Measurements from ENCODE around the gene USP13. TPM values are rescaled to one million over a fixed set of nuclear protein-coding genes. Genes with fewer than 3 reads are reported as not detected.
"Not testable (repeated sequence)": the region's sequence is repeated elsewhere in the genome, so short reads cannot be mapped to it uniquely, and the experiment has no call there.

Gene USP13
- polyA plus RNA-seq, 2 donors = 0.81 to 1.1 TPM

DNA sequence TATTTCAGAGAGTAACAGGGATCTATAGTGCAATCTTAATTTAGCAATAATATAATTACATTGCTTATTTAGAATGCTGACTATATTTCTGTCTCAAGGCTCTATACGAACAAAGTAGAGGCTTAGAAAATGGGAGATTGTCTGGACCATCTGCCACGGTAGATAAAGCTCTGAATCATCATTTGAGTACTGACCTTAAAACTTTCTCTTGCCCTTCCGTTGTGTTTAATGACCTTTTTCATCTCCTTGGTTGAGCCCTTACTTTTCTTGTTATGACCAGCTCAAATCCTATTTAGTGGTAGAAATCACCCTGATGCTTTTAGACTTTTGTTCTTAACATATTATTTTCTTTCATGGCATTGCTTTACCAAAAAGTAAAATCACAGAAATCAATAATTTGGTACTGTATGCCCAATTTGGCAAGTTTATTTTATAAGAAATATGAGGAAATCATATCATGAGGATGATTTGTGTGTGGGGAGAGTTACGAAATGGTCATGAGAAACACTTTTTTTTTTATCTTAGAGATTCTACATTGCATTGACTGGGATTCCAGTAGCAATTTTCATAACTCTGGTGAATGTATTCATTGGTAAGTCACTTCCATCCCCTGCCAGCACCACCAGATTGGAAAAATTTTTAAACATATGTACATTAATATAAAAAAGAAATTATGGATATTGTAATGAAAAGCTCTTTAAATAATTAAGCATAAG lies 37.2 kb upstream of the USP13 start:
- WGBS, 2 donors = 83 to 84% methylated on average over 4 of the region's 4 CpGs
- no peaks in the 10 kb centered on the region for H3K4me1 ChIP-seq (ENCODE audit: control insufficient read depth in 2 of 2, insufficient read depth in 2 of 2, low read length in 1 of 2)

DNA sequence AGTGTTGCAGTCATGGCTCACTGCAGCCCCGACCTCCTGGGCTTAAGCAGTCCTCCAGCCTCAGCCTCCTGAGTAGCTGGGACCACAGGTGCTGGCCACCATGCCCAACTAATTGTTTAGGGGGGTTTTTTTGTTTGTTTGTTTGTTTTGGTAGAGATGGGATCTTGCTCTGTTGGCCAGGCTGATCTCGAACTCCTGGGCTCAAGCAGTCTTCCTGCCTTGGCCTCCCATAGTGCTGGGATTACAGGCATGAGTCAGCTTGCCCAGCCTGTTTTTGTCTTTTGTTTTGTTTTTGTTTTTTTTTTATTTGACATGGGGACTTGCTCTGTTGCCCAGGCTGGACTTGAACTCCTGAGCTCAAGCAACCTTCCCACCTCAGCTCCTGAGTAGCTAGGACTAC lies 30.8 kb upstream of the USP13 start:
- Histone ChIP-seq H3K27ac (ENCODE audit: low read depth in 2 of 2, low read length in 1 of 2) (no peak overlapping the region), H3K4me1 (ENCODE audit: control insufficient read depth in 2 of 2, insufficient read depth in 2 of 2, low read length in 1 of 2) (no peaks in the 10 kb centered on the region), H3K9me3 (ENCODE audit: control insufficient read depth in 2 of 2, insufficient read depth in 1 of 2, low read depth in 1 of 2, low read length in 1 of 2) (no peaks in the 10 kb centered on the region), H3K36me3 (ENCODE audit: control insufficient read depth in 2 of 2, insufficient read depth in 2 of 2, low read length in 1 of 2) (peaks cover 2 to 5% of the 10 kb centered on the region in 2 donors), H3K4me3 (ENCODE audit: low read depth in 1 of 2, low read length in 2 of 2) (no peak overlapping the region), H3K27me3 (ENCODE audit: control insufficient read depth in 1 of 2, insufficient read depth in 2 of 2, low read length in 2 of 2) (no peaks in the 10 kb centered on the region)
- WGBS, 2 donors = 93 to 97% methylated on average over 2 of the region's 2 CpGs

More for the DNA sequence above, 37.2 kb upstream of the USP13 start:
- Histone ChIP-seq H3K27ac (ENCODE audit: low read depth in 2 of 2, low read length in 1 of 2) (no peak overlapping the region), H3K27me3 (ENCODE audit: control insufficient read depth in 1 of 2, insufficient read depth in 2 of 2, low read length in 2 of 2) (no peaks in the 10 kb centered on the region), H3K36me3 (ENCODE audit: control insufficient read depth in 2 of 2, insufficient read depth in 2 of 2, low read length in 1 of 2) (peaks cover 2 to 3% of the 10 kb centered on the region in 2 donors), H3K4me3 (ENCODE audit: low read depth in 1 of 2, low read length in 2 of 2) (no peak overlapping the region), H3K9me3 (ENCODE audit: control insufficient read depth in 2 of 2, insufficient read depth in 1 of 2, low read depth in 1 of 2, low read length in 1 of 2) (no peaks in the 10 kb centered on the region)

DNA sequence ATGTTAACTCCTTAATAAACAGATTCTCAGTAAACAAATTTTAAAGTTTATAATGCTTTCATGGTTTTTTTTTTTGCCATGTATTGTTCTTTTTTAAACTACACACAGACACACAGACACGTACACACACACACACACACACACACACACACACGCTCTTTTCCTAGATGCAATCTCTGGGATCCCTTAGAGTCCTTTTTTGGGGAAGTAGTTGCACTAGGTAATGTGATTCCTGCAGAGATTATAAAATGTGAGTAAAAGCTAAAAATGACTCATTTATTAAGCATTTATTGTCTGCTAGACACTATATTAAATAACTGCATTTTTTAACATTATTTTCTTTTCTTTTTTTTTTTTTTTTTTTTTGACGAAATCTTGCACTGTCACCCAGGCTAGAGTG lies 28.4 kb upstream of the USP13 start:
- H3K4me1 ChIP-seq (ENCODE audit: control insufficient read depth in 2 of 2, insufficient read depth in 2 of 2, low read length in 1 of 2) = no peaks in the 10 kb centered on the region
- H3K36me3 ChIP-seq (ENCODE audit: control insufficient read depth in 2 of 2, insufficient read depth in 2 of 2, low read length in 1 of 2) = peaks cover 0 to 3% of the 10 kb centered on the region in 2 donors
- no peak overlapping the region for H3K27ac ChIP-seq (ENCODE audit: low read depth in 2 of 2, low read length in 1 of 2)
- WGBS, 2 donors = 89 to 98% methylated on average over 3 of the region's 3 CpGs
- no peaks in the 10 kb centered on the region for H3K9me3 ChIP-seq (ENCODE audit: control insufficient read depth in 2 of 2, insufficient read depth in 1 of 2, low read depth in 1 of 2, low read length in 1 of 2)
- H3K27me3 ChIP-seq (ENCODE audit: control insufficient read depth in 1 of 2, insufficient read depth in 2 of 2, low read length in 2 of 2) = no peaks in the 10 kb centered on the region
- no peak overlapping the region for H3K4me3 ChIP-seq (ENCODE audit: low read depth in 1 of 2, low read length in 2 of 2)

DNA sequence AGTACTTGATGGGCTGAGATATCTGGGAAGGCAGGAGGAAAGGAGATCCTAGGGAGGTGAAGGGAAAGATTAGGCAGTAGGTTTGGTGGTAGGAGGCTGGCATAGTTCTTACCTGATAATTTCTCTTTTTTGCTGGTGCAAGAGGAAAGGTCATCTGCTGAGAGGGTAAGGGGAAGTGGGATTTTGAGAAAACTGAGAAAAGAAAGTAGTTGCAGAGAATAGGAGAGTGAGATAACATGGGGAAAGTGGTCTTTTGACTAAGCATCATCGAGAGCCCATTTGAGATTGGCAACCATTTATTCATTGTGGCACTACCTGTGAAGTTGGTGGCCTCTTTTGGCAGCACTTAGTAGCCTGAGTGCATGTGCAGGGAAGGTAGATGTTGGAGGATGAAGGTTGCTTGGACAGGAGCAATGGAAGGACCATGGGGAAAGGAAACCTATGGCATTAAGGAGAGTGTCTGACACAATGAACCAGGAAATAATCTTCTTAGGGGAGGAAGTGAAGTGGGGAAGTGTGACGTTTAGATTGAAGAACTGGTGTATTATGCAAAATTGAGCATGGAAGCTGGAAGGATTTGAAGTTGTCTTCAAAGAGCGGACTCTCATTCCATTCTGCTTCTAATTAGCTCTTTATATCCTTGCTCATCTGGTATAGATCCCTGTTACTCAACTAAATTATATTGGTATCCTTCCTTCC lies 21.9 kb upstream of the USP13 start:
- Histone ChIP-seq H3K27ac (ENCODE audit: low read depth in 2 of 2, low read length in 1 of 2) (no peak overlapping the region), H3K27me3 (ENCODE audit: control insufficient read depth in 1 of 2, insufficient read depth in 2 of 2, low read length in 2 of 2) (no peaks in the 10 kb centered on the region), H3K4me1 (ENCODE audit: control insufficient read depth in 2 of 2, insufficient read depth in 2 of 2, low read length in 1 of 2) (no peaks in the 10 kb centered on the region), H3K9me3 (ENCODE audit: control insufficient read depth in 2 of 2, insufficient read depth in 1 of 2, low read depth in 1 of 2, low read length in 1 of 2) (no peaks in the 10 kb centered on the region), H3K4me3 (ENCODE audit: low read depth in 1 of 2, low read length in 2 of 2) (no peak overlapping the region), H3K36me3 (ENCODE audit: control insufficient read depth in 2 of 2, insufficient read depth in 2 of 2, low read length in 1 of 2) (no peaks in the 10 kb centered on the region)
- 78 to 79% methylated on average over 3 of the region's 3 CpGs for WGBS, 2 donors

DNA sequence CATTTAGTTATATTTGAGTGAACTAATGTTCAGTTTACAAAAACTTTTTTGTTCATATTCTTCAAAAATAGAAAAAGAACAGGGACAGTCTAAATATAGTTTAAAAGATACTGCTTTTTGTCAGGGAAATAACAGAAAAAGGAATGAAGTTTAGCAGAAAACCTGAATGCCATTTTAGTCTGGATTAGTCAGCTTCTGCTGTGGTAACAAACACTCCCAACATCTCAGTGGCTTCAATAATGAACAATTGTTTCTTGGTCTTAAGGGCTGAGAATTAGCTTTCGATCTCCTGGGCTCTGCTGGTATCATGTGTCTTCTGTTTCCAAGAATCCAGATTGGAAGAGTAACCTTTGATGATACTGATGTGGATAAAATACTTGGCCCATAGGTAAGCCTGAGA lies 12.4 kb upstream of the USP13 start:
- Histone ChIP-seq H3K27me3 (ENCODE audit: control insufficient read depth in 1 of 2, insufficient read depth in 2 of 2, low read length in 2 of 2) (no peaks in the 10 kb centered on the region), H3K4me3 (ENCODE audit: low read depth in 1 of 2, low read length in 2 of 2) (no peak overlapping the region), H3K9me3 (ENCODE audit: control insufficient read depth in 2 of 2, insufficient read depth in 1 of 2, low read depth in 1 of 2, low read length in 1 of 2) (no peaks in the 10 kb centered on the region), H3K36me3 (ENCODE audit: control insufficient read depth in 2 of 2, insufficient read depth in 2 of 2, low read length in 1 of 2) (no peaks in the 10 kb centered on the region), H3K4me1 (ENCODE audit: control insufficient read depth in 2 of 2, insufficient read depth in 2 of 2, low read length in 1 of 2) (no peaks in the 10 kb centered on the region), H3K27ac (ENCODE audit: low read depth in 2 of 2, low read length in 1 of 2) (no peak overlapping the region)
- 89 to 96% methylated on average over 1 of the region's 1 CpG for WGBS, 2 donors

DNA sequence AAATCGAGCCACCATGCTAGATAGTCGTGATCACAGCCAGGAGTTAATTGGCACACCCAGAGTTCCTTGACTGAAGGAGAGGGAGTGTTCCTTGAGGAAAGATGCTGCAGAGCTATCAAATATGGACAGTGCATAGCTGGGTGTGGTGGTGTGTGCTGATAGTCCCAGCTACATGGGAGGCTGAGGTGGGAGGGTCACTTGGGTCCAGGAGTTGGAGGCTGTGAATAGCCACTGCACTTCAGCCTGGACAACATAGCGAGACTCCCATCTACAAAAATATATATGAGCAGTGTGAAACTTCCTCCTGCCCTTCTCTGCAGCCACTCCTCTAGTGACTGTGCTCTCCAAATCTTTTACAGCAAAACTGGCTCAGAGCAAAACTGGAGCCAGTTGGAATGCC lies 10.0 kb upstream of the USP13 start:
- no peaks in the 10 kb centered on the region for H3K27me3 ChIP-seq (ENCODE audit: control insufficient read depth in 1 of 2, insufficient read depth in 2 of 2, low read length in 2 of 2)
- 85% methylated on average over 3 of the region's 3 CpGs for WGBS, 2 donors
- no peaks in the 10 kb centered on the region for H3K4me1 ChIP-seq (ENCODE audit: control insufficient read depth in 2 of 2, insufficient read depth in 2 of 2, low read length in 1 of 2)
- no peaks in the 10 kb centered on the region for H3K9me3 ChIP-seq (ENCODE audit: control insufficient read depth in 2 of 2, insufficient read depth in 1 of 2, low read depth in 1 of 2, low read length in 1 of 2)
- H3K4me3 ChIP-seq (ENCODE audit: low read depth in 1 of 2, low read length in 2 of 2) = no peak overlapping the region
- no peaks in the 10 kb centered on the region for H3K36me3 ChIP-seq (ENCODE audit: control insufficient read depth in 2 of 2, insufficient read depth in 2 of 2, low read length in 1 of 2)
- H3K27ac ChIP-seq (ENCODE audit: low read depth in 2 of 2, low read length in 1 of 2) = no peak overlapping the region

DNA sequence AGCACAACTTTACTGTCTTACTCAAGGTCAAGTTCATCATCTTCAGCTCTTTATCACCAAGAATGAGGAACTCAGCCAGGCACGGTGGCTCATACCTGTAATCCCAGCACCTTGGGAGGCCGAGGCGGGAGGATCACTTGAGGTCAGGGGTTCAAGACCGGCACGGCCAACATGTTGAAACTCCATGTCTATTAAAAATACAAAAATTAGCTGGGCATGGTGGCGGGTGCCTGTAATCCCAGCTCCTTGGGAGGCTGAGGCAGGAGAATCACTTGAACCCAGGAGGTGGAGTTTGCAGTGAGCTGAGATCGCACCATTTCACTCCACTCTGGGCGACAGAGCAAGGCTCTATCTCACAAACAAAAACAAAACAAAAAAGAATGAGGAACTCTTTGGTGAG lies 9.0 kb upstream of the USP13 start:
- H3K36me3 ChIP-seq (ENCODE audit: control insufficient read depth in 2 of 2, insufficient read depth in 2 of 2, low read length in 1 of 2); H3K4me1 ChIP-seq (ENCODE audit: control insufficient read depth in 2 of 2, insufficient read depth in 2 of 2, low read length in 1 of 2); H3K4me3 ChIP-seq (ENCODE audit: low read depth in 1 of 2, low read length in 2 of 2); H3K27me3 ChIP-seq (ENCODE audit: control insufficient read depth in 1 of 2, insufficient read depth in 2 of 2, low read length in 2 of 2); H3K9me3 ChIP-seq (ENCODE audit: control insufficient read depth in 2 of 2, insufficient read depth in 1 of 2, low read depth in 1 of 2, low read length in 1 of 2); H3K27ac ChIP-seq (ENCODE audit: low read depth in 2 of 2, low read length in 1 of 2): not testable (repeated sequence)
- 95 to 96% methylated on average over 8 of the region's 8 CpGs for WGBS, 2 donors

DNA sequence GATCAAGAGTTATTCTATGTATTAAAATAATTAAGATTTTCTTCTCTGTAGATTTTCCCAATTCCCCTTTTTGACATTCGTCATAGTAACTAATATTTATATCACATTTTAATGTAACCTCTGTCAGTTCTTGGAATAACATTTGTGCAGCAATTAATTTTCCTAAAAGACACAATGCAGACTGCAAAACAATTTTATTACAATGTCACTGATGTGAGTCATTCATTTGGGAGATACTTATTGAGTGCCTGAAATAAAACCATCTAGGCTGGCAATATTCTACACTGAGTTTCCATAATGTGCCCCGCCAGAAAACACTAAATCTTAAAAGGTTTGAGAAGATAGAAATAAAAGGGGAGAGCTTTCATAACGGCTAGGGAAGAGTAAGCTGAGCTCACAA lies 6.7 kb upstream of the USP13 start:
- 79 to 89% methylated on average over 3 of the region's 3 CpGs for WGBS, 2 donors
- no peaks in the 10 kb centered on the region for H3K27me3 ChIP-seq (ENCODE audit: control insufficient read depth in 1 of 2, insufficient read depth in 2 of 2, low read length in 2 of 2)
- H3K4me3 ChIP-seq (ENCODE audit: low read depth in 1 of 2, low read length in 2 of 2) = no peak overlapping the region
- no peaks in the 10 kb centered on the region for H3K9me3 ChIP-seq (ENCODE audit: control insufficient read depth in 2 of 2, insufficient read depth in 1 of 2, low read depth in 1 of 2, low read length in 1 of 2)
- H3K4me1 ChIP-seq (ENCODE audit: control insufficient read depth in 2 of 2, insufficient read depth in 2 of 2, low read length in 1 of 2) = no peaks in the 10 kb centered on the region
- no peaks in the 10 kb centered on the region for H3K36me3 ChIP-seq (ENCODE audit: control insufficient read depth in 2 of 2, insufficient read depth in 2 of 2, low read length in 1 of 2)
- H3K27ac ChIP-seq (ENCODE audit: low read depth in 2 of 2, low read length in 1 of 2) = no peak overlapping the region

DNA sequence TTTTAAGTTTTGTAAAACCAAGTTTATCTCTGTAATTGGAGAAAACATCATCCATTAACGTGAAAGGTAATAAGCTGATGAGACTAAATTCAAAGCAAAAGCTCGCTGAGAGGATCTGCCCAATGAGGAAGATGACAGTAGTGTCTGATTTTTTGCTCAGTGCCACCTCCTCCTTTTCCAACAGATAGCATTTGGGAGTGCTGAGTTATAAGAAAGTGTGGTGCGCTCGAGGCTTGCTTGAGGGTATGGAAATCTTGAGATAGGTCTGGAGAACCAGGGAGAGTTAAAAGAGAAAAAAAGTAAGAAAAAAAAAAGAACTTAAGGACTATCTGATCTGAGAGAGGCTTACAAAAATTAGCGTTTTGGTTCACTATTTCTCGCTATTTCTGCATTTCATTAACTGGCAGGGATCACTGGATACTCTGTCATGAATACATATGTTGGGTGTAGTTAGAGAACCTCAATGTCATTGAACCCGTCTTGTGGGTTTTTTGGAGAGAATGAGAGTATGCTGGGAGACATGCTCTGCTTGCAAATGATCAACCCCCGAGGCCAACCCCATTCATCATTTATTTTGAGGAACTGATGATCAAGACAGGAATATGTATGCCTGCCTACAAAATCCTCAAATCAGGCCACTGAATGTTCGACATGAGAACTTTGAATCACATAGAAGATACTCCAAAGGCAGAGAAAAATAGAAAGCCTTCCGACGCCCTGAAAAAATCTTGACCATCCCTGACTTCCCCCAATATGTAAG lies 973 bp upstream of the USP13 start:
- no peaks in the 10 kb centered on the region for H3K27me3 ChIP-seq (ENCODE audit: control insufficient read depth in 1 of 2, insufficient read depth in 2 of 2, low read length in 2 of 2)
- peaks cover 0 to 2% of the 10 kb centered on the region in 2 donors for H3K4me1 ChIP-seq (ENCODE audit: control insufficient read depth in 2 of 2, insufficient read depth in 2 of 2, low read length in 1 of 2)
- no peaks in the 10 kb centered on the region for H3K9me3 ChIP-seq (ENCODE audit: control insufficient read depth in 2 of 2, insufficient read depth in 1 of 2, low read depth in 1 of 2, low read length in 1 of 2)
- H3K4me3 ChIP-seq (ENCODE audit: low read depth in 1 of 2, low read length in 2 of 2) = peak overlapping the region in 1 of 2 donors; percentile 64
- H3K36me3 ChIP-seq (ENCODE audit: control insufficient read depth in 2 of 2, insufficient read depth in 2 of 2, low read length in 1 of 2) = no peaks in the 10 kb centered on the region
- peak overlapping the region in 1 of 2 donors; percentile 71 for H3K27ac ChIP-seq (ENCODE audit: low read depth in 2 of 2, low read length in 1 of 2)
- WGBS, 2 donors = 43 to 47% methylated on average over 11 of the region's 11 CpGs

Data from esophagus (tissue), 2 donors.